Fibroblast of the aortic adventitia (primary cell): ENCODE data around the gene DICER1. TPM values are rescaled to one million over a fixed set of nuclear protein-coding genes. Genes with fewer than 3 reads are reported as not detected.
"Not testable (repeated sequence)": the region's sequence is repeated elsewhere in the genome, so short reads cannot be mapped to it uniquely, and the experiment has no call there.

Experiments
- DNase-seq: peaks from one replicate; pipeline ENCODE4 v3.0.0-alpha.2; 2010; ENCODE audit warnings: low read depth
- H3K4me3 ChIP-seq: 2 replicates; pipeline ENCODE4 v1.5.1; 2011; ENCODE audit warnings: low read depth, mild to moderate bottlenecking, control low read depth, low read length, moderate library complexity
- total RNA-seq: library from RNA; depleted of rRNA; stranded (reverse); fragments of >200 nt; gene quantifications from 2 replicates; pipeline ENCODE4 v1.2.3, GENCODE V29; 2012; ENCODE audit warnings: low replicate concordance
- TF ChIP-seq, protein P1 (sequence below): IDR thresholded peaks from 2 replicates; pipeline ENCODE4 v1.5.1; 2011; ENCODE audit warnings: mild to moderate bottlenecking, low read length, control low read depth, inconsistent platforms; ENCODE audit not compliant: insufficient read depth

DICER1 gene
- total RNA-seq, 1 donor = 46.6 TPM

- H3K4me3 ChIP-seq = no peak overlapping the region
- TF ChIP-seq, protein P1, sequence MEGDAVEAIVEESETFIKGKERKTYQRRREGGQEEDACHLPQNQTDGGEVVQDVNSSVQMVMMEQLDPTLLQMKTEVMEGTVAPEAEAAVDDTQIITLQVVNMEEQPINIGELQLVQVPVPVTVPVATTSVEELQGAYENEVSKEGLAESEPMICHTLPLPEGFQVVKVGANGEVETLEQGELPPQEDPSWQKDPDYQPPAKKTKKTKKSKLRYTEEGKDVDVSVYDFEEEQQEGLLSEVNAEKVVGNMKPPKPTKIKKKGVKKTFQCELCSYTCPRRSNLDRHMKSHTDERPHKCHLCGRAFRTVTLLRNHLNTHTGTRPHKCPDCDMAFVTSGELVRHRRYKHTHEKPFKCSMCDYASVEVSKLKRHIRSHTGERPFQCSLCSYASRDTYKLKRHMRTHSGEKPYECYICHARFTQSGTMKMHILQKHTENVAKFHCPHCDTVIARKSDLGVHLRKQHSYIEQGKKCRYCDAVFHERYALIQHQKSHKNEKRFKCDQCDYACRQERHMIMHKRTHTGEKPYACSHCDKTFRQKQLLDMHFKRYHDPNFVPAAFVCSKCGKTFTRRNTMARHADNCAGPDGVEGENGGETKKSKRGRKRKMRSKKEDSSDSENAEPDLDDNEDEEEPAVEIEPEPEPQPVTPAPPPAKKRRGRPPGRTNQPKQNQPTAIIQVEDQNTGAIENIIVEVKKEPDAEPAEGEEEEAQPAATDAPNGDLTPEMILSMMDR = no peak
- no peak for DNase-seq
Measured at GRCh38 chr14:95180966-95181741, 23.8 kb upstream of the DICER1 start.

DNA sequence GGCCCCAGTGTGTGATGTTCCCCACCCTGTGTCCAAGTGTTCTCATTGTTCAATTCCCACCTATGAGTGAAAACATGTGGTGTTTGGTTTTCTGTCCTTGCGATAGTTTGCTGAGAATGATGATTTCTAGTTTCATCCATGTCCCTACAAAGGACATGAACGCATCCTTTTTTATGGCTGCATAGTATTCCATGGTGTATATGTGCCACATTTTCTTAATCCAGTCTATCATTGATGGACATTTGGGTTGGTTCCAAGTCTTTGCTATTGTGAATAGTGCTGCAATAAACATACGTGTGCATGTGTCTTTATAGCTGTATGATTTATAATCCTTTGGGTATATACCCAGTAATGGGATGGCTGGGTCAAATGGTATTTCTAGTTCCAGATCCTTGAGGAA, 18.3 kb upstream of the DICER1 start:
- H3K4me3 ChIP-seq, DNase-seq: not testable (repeated sequence)

GRCh38 chr14:95174184-95174792, 17.0 kb upstream of the DICER1 start:
- TF ChIP-seq, protein P1 = no peak
- DNase-seq = peak; percentile 22

DNA sequence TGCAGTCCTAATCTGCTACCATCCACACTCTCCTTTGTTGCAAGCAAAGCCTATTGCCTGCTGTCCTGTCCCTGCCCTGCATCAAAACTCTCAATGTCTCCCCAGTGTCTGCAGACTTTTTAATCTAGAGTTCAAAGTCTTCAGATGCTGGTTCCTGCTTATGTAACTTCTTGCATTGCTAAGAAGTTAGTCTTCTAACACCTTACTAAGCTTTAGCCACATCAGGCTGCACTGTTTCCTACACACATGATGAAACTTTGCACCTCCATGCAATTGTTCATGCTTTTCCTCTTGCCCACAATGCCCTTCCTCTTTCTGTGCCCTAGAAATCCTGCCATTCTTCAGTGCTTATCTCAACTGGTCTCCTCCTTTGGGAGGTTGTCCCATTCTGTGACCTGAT, 16.2 kb upstream of the DICER1 start:
- DNase-seq = no peak
- H3K4me3 ChIP-seq = no peak overlapping the region
- TF ChIP-seq, protein P1 = no peak

More at GRCh38 chr14:95174184-95174792, 17.0 kb upstream of the DICER1 start:
- no peak overlapping the region for H3K4me3 ChIP-seq

DNA sequence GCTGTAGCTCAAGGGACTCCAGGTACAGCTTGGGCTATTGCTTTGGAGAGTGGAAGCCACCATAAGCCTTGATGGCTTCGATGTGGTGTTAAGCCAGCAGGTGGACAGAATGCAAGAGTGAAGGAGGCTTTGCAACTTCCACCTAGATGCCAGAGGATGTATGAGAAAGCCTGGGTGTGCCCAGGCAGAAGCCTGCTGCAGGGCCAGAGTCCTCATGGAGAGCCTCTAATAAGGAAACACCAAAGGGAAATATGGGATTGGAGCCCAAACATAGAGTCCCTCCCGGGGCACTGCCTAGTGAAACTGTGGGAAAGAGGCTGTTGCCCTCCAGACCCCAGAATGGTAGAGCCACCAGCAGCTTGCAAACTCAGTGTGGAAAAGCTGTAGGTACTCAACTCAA, 9.8 kb upstream of the DICER1 start:
- H3K4me3 ChIP-seq = no peak overlapping the region
- no peak for DNase-seq
- TF ChIP-seq, protein P1 = no peak

- no peak for DNase-seq
- H3K4me3 ChIP-seq = no peak overlapping the region
- TF ChIP-seq, protein P1 = no peak
Measured at GRCh38 chr14:95165517-95165916, 8.2 kb upstream of the DICER1 start.

- TF ChIP-seq, protein P1 = no peak
- H3K4me3 ChIP-seq = no peak overlapping the region
- DNase-seq = no peak
Measured at GRCh38 chr14:95164506-95164905, 7.2 kb upstream of the DICER1 start.
